B cell (primary cell): ENCODE data around the gene ALPL. TPM values are rescaled to one million over a fixed set of nuclear protein-coding genes. Genes with fewer than 3 reads are reported as not detected.

Experiments used
- ATAC-seq: fragments of 200-7000 bp; cut with Tn5 transposase; one replicate; pipeline ENCODE4 v1.10.0; 2021; ENCODE audit warnings: low read depth, mild to moderate bottlenecking, moderate number of reproducible peaks, moderate library complexity
- CTCF ChIA-PET: fragments of 350-600 bp; sonication (Branson Sonifier 250); formaldehyde crosslinking; loops from one replicate; lab custom pipeline; 2021; ENCODE audit warnings: antibody characterized with exemption, inconsistent platforms; lab: Charles Lee
- POLR2A ChIA-PET: fragments of 350-600 bp; sonication (Branson Sonifier 250); formaldehyde crosslinking; loops from one replicate; lab custom pipeline; 2021; ENCODE audit warnings: antibody characterized with exemption; lab: Charles Lee
- DNase-seq: peaks from one replicate; pipeline ENCODE4 v3.0.0; 2013
- H2AFZ ChIP-seq: 2 replicates; pipeline ENCODE4 v1.6.1; 2012; ENCODE audit warnings: mild to moderate bottlenecking, low read depth, low read length; ENCODE audit not compliant: insufficient read depth, poor library complexity, severe bottlenecking
- H3K27ac ChIP-seq, 2 donors: 1 replicate in 1 of 2; 2 replicates in 1 of 2; pipeline ENCODE4 v1.5.1; 2012 to 2013; ENCODE audit warnings: low read length in 2 of 2, mild to moderate bottlenecking in 2 of 2, moderate library complexity in 1 of 2
- H3K27me3 ChIP-seq, 4 experiments: fragments of 200-600 bp in 1 of 4; sonication (generic) in 1 of 4; replicated peaks in 1 of 4; 1 replicate in 2 of 4; 2 replicates in 2 of 4; pipeline versions ENCODE4 v1.6.1 to v1.7.0; 2013 to 2016; ENCODE audit warnings: low read length in 3 of 4, mild to moderate bottlenecking in 2 of 4, mixed read lengths in 1 of 4, moderate library complexity in 1 of 4; ENCODE audit not compliant: insufficient read depth in 4 of 4, control insufficient read depth in 3 of 4; ENCODE audit errors: control extremely low read depth in 1 of 4
- H3K36me3 ChIP-seq, 2 experiments: replicated peaks in 1 of 2; 1 replicate in 1 of 2; 2 replicates in 1 of 2; pipeline versions ENCODE4 v1.6.1 to v1.7.1; 2013; ENCODE audit warnings: low read length in 1 of 2; ENCODE audit not compliant: insufficient read depth in 2 of 2, control insufficient read depth in 1 of 2; ENCODE audit errors: control extremely low read depth in 1 of 2, extremely low read depth in 1 of 2
- H3K4me1 ChIP-seq, 2 donors: fragments of 200-600 bp in 1 of 2; sonication (generic) in 1 of 2; 1 replicate in 1 of 2; 2 replicates in 1 of 2; pipeline versions ENCODE4 v1.5.1 to v1.6.1; 2013 to 2017; ENCODE audit warnings: low read length in 2 of 2; ENCODE audit not compliant: control insufficient read depth in 2 of 2, insufficient read depth in 2 of 2
- H3K4me2 ChIP-seq: replicated peaks from 2 replicates; pipeline ENCODE3; 2012; ENCODE audit warnings: mild to moderate bottlenecking, low read depth, low read length; ENCODE audit not compliant: poor library complexity, severe bottlenecking
- H3K4me3 ChIP-seq, 5 experiments: fragments of 200-600 bp in 1 of 5; sonication (generic) in 1 of 5; 1 replicate in 3 of 5; 2 replicates in 2 of 5; pipeline versions ENCODE4 v1.5.1 to v1.7.0; 2011 to 2016; ENCODE audit warnings: low read length in 4 of 5, mild to moderate bottlenecking in 4 of 5, low read depth in 2 of 5, control low read depth in 1 of 5, moderate library complexity in 1 of 5; ENCODE audit not compliant: insufficient read depth in 1 of 5; ENCODE audit errors: control extremely low read depth in 1 of 5, extremely low read depth in 1 of 5
- H3K79me2 ChIP-seq: fragments of 200-600 bp; sonication (generic); one replicate; pipeline ENCODE4 v1.6.0; 2016; ENCODE audit warnings: low read length; ENCODE audit not compliant: control insufficient read depth, insufficient read depth
- H3K9ac ChIP-seq: fragments of 200-600 bp; sonication (generic); 2 replicates; pipeline ENCODE4 v1.6.1; 2017; ENCODE audit warnings: mild to moderate bottlenecking, low read length, moderate library complexity
- H3K9me3 ChIP-seq, 3 donors: one replicate each; pipeline versions ENCODE4 v1.6.1 to v1.7.1; 2013; ENCODE audit warnings: low read length in 2 of 3; ENCODE audit not compliant: control insufficient read depth in 2 of 3, insufficient read depth in 1 of 3; ENCODE audit errors: control extremely low read depth in 1 of 3
- H4K20me1 ChIP-seq: 2 replicates; pipeline ENCODE4 v1.6.0; 2012; ENCODE audit warnings: mild to moderate bottlenecking, low read length; ENCODE audit not compliant: insufficient read depth, control insufficient read depth, poor library complexity, severe bottlenecking
- H3K27ac Mint-ChIP-seq: one replicate; pipeline ENCODE4 v1.8.0; 2021; ENCODE audit warnings: mixed read lengths
- H3K27me3 Mint-ChIP-seq: one replicate; pipeline ENCODE4 v1.8.0; 2021; ENCODE audit warnings: mixed read lengths
- H3K4me1 Mint-ChIP-seq: one replicate; pipeline ENCODE4 v1.8.0; 2021; ENCODE audit warnings: mixed read lengths
- H3K4me3 Mint-ChIP-seq: one replicate; pipeline ENCODE4 v1.8.0; 2021; ENCODE audit warnings: mixed read lengths
- H3K9me3 Mint-ChIP-seq: one replicate; pipeline ENCODE4 v1.8.0; 2022; ENCODE audit warnings: mixed read lengths; ENCODE audit not compliant: insufficient read depth
- CTCF ChIP-seq: fragments of 200-600 bp; IDR thresholded peaks from one replicate; pipeline ENCODE4 v1.8.0; 2022; ENCODE audit warnings: antibody characterized with exemption, mild to moderate bottlenecking
- EZH2 ChIP-seq: IDR thresholded peaks from 2 replicates; pipeline ENCODE4 v1.6.1; 2012; ENCODE audit warnings: borderline replicate concordance, low read depth, mild to moderate bottlenecking, moderate library complexity, low read length; ENCODE audit not compliant: insufficient read depth, poor library complexity, severe bottlenecking
- WGBS: methylation state at CpG from one replicate; pipeline ENCODE4 v1.1.5; 2013; ENCODE audit warnings: missing lambda C conversion rate; ENCODE audit not compliant: insufficient coverage; 5-methylcytosine and 5-hydroxymethylcytosine counted together
- intact Hi-C: fragments of 100-400 bp; cut with micrococcal nuclease; formaldehyde crosslinking; loops from one replicate; pipeline ENCODE4 v1.10.0; 2022
- polyA plus RNA-seq: library from polyadenylated mRNA; depleted of rRNA; stranded (reverse); fragments of >200 nt; gene quantifications from 2 replicates; pipeline ENCODE4 v1.2.3, GENCODE V29; 2012
- total RNA-seq, 2 donors: library from RNA; stranded (reverse); fragments of 120-200 nt in 1 of 2; gene quantifications; 1 replicate in 1 of 2; 2 replicates in 1 of 2; pipeline versions ENCODE4 v1.2.3 to v1.2.4, GENCODE V29; 2013 to 2022

Gene ALPL
- total and polyA plus RNA-seq, 2 donors (not counting 1 experiment from before 2014, with no cell fraction given) = 1.6 to 12.2 TPM

- WGBS = 85% methylated on average over 15 of the region's 15 CpGs
- no peak overlapping the region for H3K4me3 Mint-ChIP-seq
- intact Hi-C loops = no loop called here
- Histone ChIP-seq H3K9ac (no peak overlapping the region), H3K9me3 (peaks cover 0 to 4% (median 0%) of the 10 kb centered on the region in 3 donors), H3K4me2 (no peak overlapping the region), H3K27me3 (no peaks in the 10 kb centered on the region), H4K20me1 (no peaks in the 10 kb centered on the region), H3K4me1 (no peaks in the 10 kb centered on the region), H3K4me3 (no peak overlapping the region), H3K79me2 (no peaks in the 10 kb centered on the region), H2AFZ (no peak overlapping the region), H3K36me3 (no peaks in the 10 kb centered on the region), H3K27ac (no peak overlapping the region)
- ChIA-PET CTCF (no interaction called here), POLR2A (no interaction called here)
- DNase-seq = no peak
- H3K4me1 Mint-ChIP-seq = no peaks in the 10 kb centered on the region
- TF ChIP-seq CTCF = no peak
- no peak overlapping the region for H3K27ac Mint-ChIP-seq
- no peaks in the 10 kb centered on the region for H3K9me3 Mint-ChIP-seq
- ATAC-seq = no peak
- H3K27me3 Mint-ChIP-seq = peaks cover 26% of the 10 kb centered on the region
These were observed 90.2 kb downstream of the ALPL start for GRCh38 chr1:21599402-21599801.

GRCh38 chr1:21601278-21602048, 92.2 kb downstream of the ALPL start:
- ATAC-seq (no peak), DNase-seq (no peak)
- H3K4me1 Mint-ChIP-seq = peaks cover under 1% of the 10 kb centered on the region
- H3K36me3 ChIP-seq = no peaks in the 10 kb centered on the region
- no peaks in the 10 kb centered on the region for H3K27me3 ChIP-seq
- no peak overlapping the region for H3K27ac ChIP-seq
- H4K20me1 ChIP-seq = no peaks in the 10 kb centered on the region
- no peak for TF ChIP-seq EZH2
- no peaks in the 10 kb centered on the region for H3K9me3 Mint-ChIP-seq
- H3K9me3 ChIP-seq = no peaks in the 10 kb centered on the region
- H3K4me2 ChIP-seq = no peak overlapping the region
- no peak overlapping the region for H2AFZ ChIP-seq
- no peak overlapping the region for H3K27ac Mint-ChIP-seq
- no peaks in the 10 kb centered on the region for H3K79me2 ChIP-seq
- intact Hi-C loops = no loop called here
- H3K27me3 Mint-ChIP-seq = peaks cover 20% of the 10 kb centered on the region
- H3K4me3 Mint-ChIP-seq = no peak overlapping the region
- no peaks in the 10 kb centered on the region for H3K4me1 ChIP-seq
- POLR2A ChIA-PET = no interaction called here
- H3K9ac ChIP-seq = no peak overlapping the region
- WGBS = 89% methylated on average over 29 of the region's 30 CpGs
- CTCF ChIA-PET = no interaction called here
- no peak overlapping the region for H3K4me3 ChIP-seq
